GM23248 (cell line): ENCODE results near the gene GKN2.

Experiments
- EZH2 ChIP-seq: fragments of 200-600 bp; sonication (generic); IDR thresholded peaks from 2 replicates; pipeline ENCODE4 v1.6.1; 2018; ENCODE audit warnings: antibody characterized with exemption, mild to moderate bottlenecking; ENCODE audit not compliant: insufficient read depth, poor library complexity, severe bottlenecking
- EZH2phosphoT487 ChIP-seq: fragments of 200-600 bp; sonication (generic); IDR thresholded peaks from 2 replicates; pipeline ENCODE4 v1.6.1; 2018; ENCODE audit warnings: antibody characterized with exemption, moderate library complexity, mild to moderate bottlenecking, low read depth; ENCODE audit not compliant: insufficient read depth

DNA sequence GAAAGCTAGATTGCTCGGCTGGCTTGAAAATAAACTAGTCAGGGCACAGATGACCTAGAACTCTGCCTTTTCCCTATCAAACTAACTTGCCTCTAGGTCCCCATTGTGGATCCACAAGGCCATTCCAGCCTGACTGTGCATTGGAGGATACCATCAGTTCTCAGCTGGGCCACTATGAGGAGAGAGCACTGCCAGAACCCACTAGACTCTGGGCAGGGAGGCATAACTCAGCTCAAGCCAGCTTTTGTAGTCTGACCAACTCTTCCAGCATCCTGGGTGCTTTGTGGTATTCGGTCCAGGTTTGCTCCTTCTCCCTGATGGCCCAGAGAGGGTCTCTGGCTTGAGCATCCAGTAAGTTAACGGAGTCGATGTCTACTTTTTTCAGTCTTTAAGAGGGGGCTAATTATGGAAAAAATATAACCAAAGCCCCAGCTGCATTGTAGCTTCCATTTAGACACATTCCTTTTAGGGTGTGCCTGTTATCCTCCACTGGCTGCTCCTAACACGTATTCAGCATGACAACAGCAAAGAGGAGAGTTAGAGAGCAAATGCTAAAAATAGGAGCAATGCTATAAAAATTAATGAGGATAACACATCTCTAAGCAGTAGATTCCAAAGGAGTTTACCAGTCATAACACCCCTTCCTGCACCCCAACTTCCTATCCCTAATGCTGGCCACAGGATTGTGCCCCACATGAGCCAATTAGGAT, 15.2 kb downstream of the GKN2 start:
- TF ChIP-seq EZH2 = no peak
- no peak for TF ChIP-seq EZH2phosphoT487
